Measurements from ENCODE around the gene LYL1. TPM values are rescaled to one million over a fixed set of nuclear protein-coding genes. Genes with fewer than 3 reads are reported as not detected.

The LYL1 gene
- total RNA-seq (10 to 100 TPM in 1 of 2 donors, 1 to 10 TPM in 1; 2.0 to 69.7 TPM), polyA plus RNA-seq (1 to 10 TPM in 1 of 2 donors, under 1 TPM in 1; 0.35 to 2.6 TPM)

DNA sequence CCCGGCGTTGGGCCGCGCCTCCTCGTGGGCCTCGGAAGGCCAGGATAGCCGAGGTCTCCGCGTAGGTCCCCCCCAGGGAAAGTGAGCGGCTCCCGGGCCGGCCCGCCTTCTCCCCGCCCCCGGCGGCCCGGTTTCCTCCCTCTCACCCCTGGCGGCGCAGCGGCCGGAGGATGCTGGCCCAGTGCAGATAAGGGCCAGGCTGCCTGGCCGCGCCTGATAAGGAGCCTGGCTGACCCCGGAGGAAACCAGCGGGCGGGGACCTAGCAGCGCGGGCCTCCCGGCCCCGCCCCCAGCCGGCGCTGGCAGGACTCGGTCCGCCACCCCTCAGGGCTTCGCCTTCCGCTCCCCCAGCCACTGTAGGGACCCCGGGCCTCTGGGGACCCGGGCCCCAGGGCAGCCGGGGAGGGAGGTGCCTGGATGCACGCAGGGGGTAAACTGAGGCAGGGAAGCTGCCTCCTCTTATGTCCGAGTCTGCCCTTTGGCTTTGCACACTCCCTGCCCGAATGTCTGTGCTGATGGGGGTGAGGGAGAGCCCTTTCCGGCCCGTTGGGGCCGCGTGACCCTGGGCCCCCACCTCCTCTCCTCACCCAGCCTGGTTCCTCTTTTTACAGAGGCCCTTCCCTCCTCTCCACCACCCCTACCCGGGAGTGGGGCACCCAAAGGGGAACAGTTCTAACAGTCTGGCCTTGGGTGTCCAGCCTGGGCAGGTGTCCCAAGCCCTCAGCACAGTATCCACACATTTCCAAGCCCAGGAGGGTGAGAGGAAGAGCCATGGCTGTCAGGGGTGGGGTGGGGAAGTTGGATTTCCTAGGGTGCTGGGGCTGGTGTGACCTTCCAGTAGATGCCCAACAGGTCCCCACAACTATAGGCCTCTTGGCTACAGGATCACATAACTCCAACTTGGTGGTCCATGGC lies at the start of gene LYL1:
Gene LYL1, minus strand, starts transcription at position 193 of the 915 bp plus-strand sequence. CDS start 1,687 bp downstream, outside the sequence.
- DNase-seq (ENCODE audit: low spot score): peak; percentile 93
- Histone ChIP-seq H3K27me3 (ENCODE audit: control insufficient read depth in 4 of 4, insufficient read depth in 4 of 4, low read length in 3 of 4) (no peaks in the 10 kb centered on the region), H3K27ac (ENCODE audit: low read depth in 1 of 2, low read length in 2 of 2) (peak within 1 kb of the TSS; percentile 70 to 85), H3K4me1 (ENCODE audit: control insufficient read depth in 4 of 4, insufficient read depth in 4 of 4, low read length in 3 of 4) (peaks cover 5 to 26% (median 14%) of the 10 kb centered on the region in 4 donors), H3K9ac (ENCODE audit: low read depth in 1 of 2, low read length in 2 of 2) (peak within 1 kb of the TSS; percentile 22), H3K4me3 (ENCODE audit: low read depth in 1 of 3, low read length in 3 of 3) (peak within 1 kb of the TSS in 2 of 3 donors; percentile 20 to 36), H3K36me3 (ENCODE audit: control insufficient read depth in 4 of 4, insufficient read depth in 3 of 4, low read depth in 1 of 4, low read length in 3 of 4) (peaks cover 0 to 2% (median under 1%) of the 10 kb centered on the region in 4 donors), H3K9me3 (ENCODE audit: control insufficient read depth in 4 of 4, low read length in 3 of 4) (no peaks in the 10 kb centered on the region)
- no peak for TF ChIP-seq TAF1 (conservative IDR thresholded peaks at IDR 0.05)
- TF ChIP-seq, protein P1, sequence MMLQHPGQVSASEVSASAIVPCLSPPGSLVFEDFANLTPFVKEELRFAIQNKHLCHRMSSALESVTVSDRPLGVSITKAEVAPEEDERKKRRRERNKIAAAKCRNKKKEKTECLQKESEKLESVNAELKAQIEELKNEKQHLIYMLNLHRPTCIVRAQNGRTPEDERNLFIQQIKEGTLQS (IDR thresholded peaks at IDR 0.05): no peak
- TF ChIP-seq NR2F2 (IDR thresholded peaks at IDR 0.05): peak; percentile 90
- WGBS: 7% methylated on average over 47 of the region's 47 CpGs

DNA sequence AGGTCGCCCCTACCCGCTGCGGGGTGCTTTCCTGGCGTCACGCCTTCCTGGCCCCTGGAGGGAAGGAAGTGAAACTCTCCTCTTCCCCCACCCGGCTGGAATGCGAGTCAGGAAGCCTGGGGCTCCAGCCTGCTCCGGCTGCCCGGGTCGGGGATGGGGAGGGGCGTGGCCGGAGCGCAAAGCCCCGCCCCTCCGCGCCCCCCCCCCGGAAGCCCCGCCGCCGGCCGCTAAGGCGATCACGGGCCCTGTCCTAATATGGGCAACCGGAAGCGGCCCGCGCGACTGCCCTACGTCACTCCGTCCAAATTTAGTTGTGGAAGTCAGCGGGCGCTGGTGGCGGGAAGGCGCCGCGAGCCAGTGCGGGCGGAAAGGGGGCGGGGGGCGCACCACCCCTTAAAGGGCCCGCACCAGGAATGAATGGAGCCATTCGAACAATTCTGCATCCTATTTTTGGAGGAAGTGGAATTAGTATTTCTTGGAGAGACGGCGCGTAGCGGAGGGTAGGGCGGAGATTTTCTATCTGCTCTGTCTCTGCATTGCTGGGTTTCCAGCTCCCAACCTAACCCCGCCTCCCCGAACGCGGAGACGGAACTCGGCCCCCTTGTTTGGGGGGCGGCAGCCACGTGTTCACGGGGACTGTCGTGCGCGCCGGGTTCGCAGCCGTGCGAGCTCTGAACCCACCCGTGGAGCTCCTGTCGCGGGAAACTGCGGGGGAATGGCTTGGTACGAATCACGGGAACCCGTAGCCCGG lies 49.1 kb upstream of the LYL1 start:
- Histone ChIP-seq H3K27ac (ENCODE audit: low read depth in 1 of 2, low read length in 2 of 2) (peak overlapping the region; percentile 99 to 100), H3K9ac (ENCODE audit: low read depth in 1 of 2, low read length in 2 of 2) (peak overlapping the region; percentile 100), H3K9me3 (ENCODE audit: control insufficient read depth in 4 of 4, low read length in 3 of 4) (no peaks in the 10 kb centered on the region), H3K4me1 (ENCODE audit: control insufficient read depth in 4 of 4, insufficient read depth in 4 of 4, low read length in 3 of 4) (peaks cover 5 to 25% (median 19%) of the 10 kb centered on the region in 4 donors), H3K4me3 (ENCODE audit: low read depth in 1 of 3, low read length in 3 of 3) (peak overlapping the region; percentile 75 to 97 (median 93)), H3K27me3 (ENCODE audit: control insufficient read depth in 4 of 4, insufficient read depth in 4 of 4, low read length in 3 of 4) (no peaks in the 10 kb centered on the region), H3K36me3 (ENCODE audit: control insufficient read depth in 4 of 4, insufficient read depth in 3 of 4, low read depth in 1 of 4, low read length in 3 of 4) (no peaks in the 10 kb centered on the region)
- peak; percentile 96 for DNase-seq (ENCODE audit: low spot score)
- under 1% methylated on average over 71 of the region's 71 CpGs for WGBS
- peak; percentile 60 for TF ChIP-seq YY1 (IDR thresholded peaks at IDR 0.05)
- TF ChIP-seq, protein P2, sequence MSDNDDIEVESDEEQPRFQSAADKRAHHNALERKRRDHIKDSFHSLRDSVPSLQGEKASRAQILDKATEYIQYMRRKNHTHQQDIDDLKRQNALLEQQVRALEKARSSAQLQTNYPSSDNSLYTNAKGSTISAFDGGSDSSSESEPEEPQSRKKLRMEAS (IDR thresholded peaks at IDR 0.05): peak; percentile 95
- TF ChIP-seq, protein P3, sequence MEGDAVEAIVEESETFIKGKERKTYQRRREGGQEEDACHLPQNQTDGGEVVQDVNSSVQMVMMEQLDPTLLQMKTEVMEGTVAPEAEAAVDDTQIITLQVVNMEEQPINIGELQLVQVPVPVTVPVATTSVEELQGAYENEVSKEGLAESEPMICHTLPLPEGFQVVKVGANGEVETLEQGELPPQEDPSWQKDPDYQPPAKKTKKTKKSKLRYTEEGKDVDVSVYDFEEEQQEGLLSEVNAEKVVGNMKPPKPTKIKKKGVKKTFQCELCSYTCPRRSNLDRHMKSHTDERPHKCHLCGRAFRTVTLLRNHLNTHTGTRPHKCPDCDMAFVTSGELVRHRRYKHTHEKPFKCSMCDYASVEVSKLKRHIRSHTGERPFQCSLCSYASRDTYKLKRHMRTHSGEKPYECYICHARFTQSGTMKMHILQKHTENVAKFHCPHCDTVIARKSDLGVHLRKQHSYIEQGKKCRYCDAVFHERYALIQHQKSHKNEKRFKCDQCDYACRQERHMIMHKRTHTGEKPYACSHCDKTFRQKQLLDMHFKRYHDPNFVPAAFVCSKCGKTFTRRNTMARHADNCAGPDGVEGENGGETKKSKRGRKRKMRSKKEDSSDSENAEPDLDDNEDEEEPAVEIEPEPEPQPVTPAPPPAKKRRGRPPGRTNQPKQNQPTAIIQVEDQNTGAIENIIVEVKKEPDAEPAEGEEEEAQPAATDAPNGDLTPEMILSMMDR (IDR thresholded peaks at IDR 0.05; ENCODE audit: low read depth, low read length, missing input control): no peak
- peak; percentile 64 for TF ChIP-seq SP1 (IDR thresholded peaks at IDR 0.05)
- TF ChIP-seq EGR1 (IDR thresholded peaks at IDR 0.05; ENCODE audit: low read depth in 2 of 2): peak; percentile 5 to 67
- TF ChIP-seq, protein P4, sequence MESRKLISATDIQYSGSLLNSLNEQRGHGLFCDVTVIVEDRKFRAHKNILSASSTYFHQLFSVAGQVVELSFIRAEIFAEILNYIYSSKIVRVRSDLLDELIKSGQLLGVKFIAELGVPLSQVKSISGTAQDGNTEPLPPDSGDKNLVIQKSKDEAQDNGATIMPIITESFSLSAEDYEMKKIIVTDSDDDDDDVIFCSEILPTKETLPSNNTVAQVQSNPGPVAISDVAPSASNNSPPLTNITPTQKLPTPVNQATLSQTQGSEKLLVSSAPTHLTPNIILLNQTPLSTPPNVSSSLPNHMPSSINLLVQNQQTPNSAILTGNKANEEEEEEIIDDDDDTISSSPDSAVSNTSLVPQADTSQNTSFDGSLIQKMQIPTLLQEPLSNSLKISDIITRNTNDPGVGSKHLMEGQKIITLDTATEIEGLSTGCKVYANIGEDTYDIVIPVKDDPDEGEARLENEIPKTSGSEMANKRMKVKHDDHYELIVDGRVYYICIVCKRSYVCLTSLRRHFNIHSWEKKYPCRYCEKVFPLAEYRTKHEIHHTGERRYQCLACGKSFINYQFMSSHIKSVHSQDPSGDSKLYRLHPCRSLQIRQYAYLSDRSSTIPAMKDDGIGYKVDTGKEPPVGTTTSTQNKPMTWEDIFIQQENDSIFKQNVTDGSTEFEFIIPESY (IDR thresholded peaks at IDR 0.05): no peak
- TF ChIP-seq RXRA (IDR thresholded peaks at IDR 0.05): peak; percentile 8 to 26
- TF ChIP-seq GABPA (IDR thresholded peaks at IDR 0.05 in 1 of 2, conservative IDR thresholded peaks at IDR 0.05 in 1 of 2): peak; percentile 33 to 82
- TF ChIP-seq TAF1 (conservative IDR thresholded peaks at IDR 0.05): peak; percentile 97
- TF ChIP-seq, protein P5, sequence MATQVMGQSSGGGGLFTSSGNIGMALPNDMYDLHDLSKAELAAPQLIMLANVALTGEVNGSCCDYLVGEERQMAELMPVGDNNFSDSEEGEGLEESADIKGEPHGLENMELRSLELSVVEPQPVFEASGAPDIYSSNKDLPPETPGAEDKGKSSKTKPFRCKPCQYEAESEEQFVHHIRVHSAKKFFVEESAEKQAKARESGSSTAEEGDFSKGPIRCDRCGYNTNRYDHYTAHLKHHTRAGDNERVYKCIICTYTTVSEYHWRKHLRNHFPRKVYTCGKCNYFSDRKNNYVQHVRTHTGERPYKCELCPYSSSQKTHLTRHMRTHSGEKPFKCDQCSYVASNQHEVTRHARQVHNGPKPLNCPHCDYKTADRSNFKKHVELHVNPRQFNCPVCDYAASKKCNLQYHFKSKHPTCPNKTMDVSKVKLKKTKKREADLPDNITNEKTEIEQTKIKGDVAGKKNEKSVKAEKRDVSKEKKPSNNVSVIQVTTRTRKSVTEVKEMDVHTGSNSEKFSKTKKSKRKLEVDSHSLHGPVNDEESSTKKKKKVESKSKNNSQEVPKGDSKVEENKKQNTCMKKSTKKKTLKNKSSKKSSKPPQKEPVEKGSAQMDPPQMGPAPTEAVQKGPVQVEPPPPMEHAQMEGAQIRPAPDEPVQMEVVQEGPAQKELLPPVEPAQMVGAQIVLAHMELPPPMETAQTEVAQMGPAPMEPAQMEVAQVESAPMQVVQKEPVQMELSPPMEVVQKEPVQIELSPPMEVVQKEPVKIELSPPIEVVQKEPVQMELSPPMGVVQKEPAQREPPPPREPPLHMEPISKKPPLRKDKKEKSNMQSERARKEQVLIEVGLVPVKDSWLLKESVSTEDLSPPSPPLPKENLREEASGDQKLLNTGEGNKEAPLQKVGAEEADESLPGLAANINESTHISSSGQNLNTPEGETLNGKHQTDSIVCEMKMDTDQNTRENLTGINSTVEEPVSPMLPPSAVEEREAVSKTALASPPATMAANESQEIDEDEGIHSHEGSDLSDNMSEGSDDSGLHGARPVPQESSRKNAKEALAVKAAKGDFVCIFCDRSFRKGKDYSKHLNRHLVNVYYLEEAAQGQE (IDR thresholded peaks at IDR 0.05): peak; percentile 90
- TF ChIP-seq HNF4A (conservative IDR thresholded peaks at IDR 0.05): peak in 1 of 2 donors; percentile 30
- TF ChIP-seq JUND (IDR thresholded peaks at IDR 0.05): no peak
